Ascending aorta (tissue), 2 donors: ENCODE results near the gene CERS5. TPM values are rescaled to one million over a fixed set of nuclear protein-coding genes. Genes with fewer than 3 reads are reported as not detected.

Source experiments
- DNase-seq, 2 donors: peaks; one replicate each; pipeline ENCODE4 v3.0.0-alpha.2; 2019; ENCODE audit warnings: low spot score in 2 of 2
- H3K27ac ChIP-seq, 2 donors: fragments of 200-600 bp; sonication (generic); one replicate each; pipeline ENCODE4 v1.5.1; 2016 to 2017; ENCODE audit warnings: mild to moderate bottlenecking in 1 of 2
- H3K27me3 ChIP-seq: fragments of 200-600 bp; sonication (generic); one replicate; pipeline ENCODE4 v1.5.1; 2017
- H3K36me3 ChIP-seq, 2 donors: fragments of 200-600 bp; sonication (generic); one replicate each; pipeline ENCODE4 v1.5.1; 2016
- H3K4me1 ChIP-seq, 2 donors: fragments of 200-600 bp; sonication (generic); one replicate each; pipeline ENCODE4 v1.5.1; 2016 to 2017; ENCODE audit warnings: mild to moderate bottlenecking in 1 of 2
- H3K4me3 ChIP-seq, 2 donors: fragments of 200-600 bp; sonication (generic); one replicate each; pipeline ENCODE4 v1.5.1; 2016 to 2017; ENCODE audit warnings: mild to moderate bottlenecking in 1 of 2
- H3K9me3 ChIP-seq, 2 donors: fragments of 200-600 bp; sonication (generic); one replicate each; pipeline ENCODE4 v1.5.1; 2016
- CTCF ChIP-seq, 3 experiments: fragments of 200-600 bp in 2 of 3; fragments of 450-650 bp in 1 of 3; sonication (generic) in 2 of 3; IDR thresholded peaks; one replicate each; pipeline ENCODE4 v1.5.1; 2016 to 2019; ENCODE audit warnings: antibody characterized with exemption in 3 of 3, mild to moderate bottlenecking in 1 of 3, moderate library complexity in 1 of 3
- intact Hi-C: fragments of 100-400 bp; cut with DNase I; formaldehyde crosslinking; loops from one replicate; pipeline ENCODE4 v1.15.1; 2023
- total RNA-seq: library from RNA; depleted of rRNA; stranded (reverse); fragments of >200 nt; gene quantifications from one replicate; pipeline ENCODE4 v1.1.0, GENCODE V29; 2016

CERS5 gene
- total RNA-seq, 1 donor from 2014 or later, result 29.7 TPM

- Histone ChIP-seq H3K27me3 (no peaks in the 10 kb centered on the region), H3K4me3 (peak within 1 kb of the TSS; percentile 83 to 94), H3K27ac (peak within 1 kb of the TSS; percentile 96 to 98), H3K4me1 (peaks cover 22 to 40% of the 10 kb centered on the region in 2 donors), H3K36me3 (peaks cover 0 to 9% of the 10 kb centered on the region in 2 donors), H3K9me3 (no peaks in the 10 kb centered on the region)
- peak; percentile 98 to 100 for DNase-seq
- TF ChIP-seq CTCF (IDR thresholded peaks at IDR 0.05), result peak in 2 of 3 experiments; percentile 97 to 98
- intact Hi-C loops, result loop anchor here (1.0 to 5.0 kb wide), 3 partner anchors 27 to 290 kb away; partner anchors contain the start of genes CERS5, LARP4 and SMARCD1
Measured at GRCh38 chr12:50111693-50112455, 55.3 kb downstream of the CERS5 start, which contains the start of gene COX14. Gene COX14 (plus strand): TSS chr12:50112236. CDS start chr12:50120044, 7,808 bp downstream.

GRCh38 chr12:50111395-50111692 is 55.8 kb downstream of the CERS5 start:
- peak overlapping the region; percentile 96 to 98 for H3K27ac ChIP-seq
- H3K27me3 ChIP-seq, result no peaks in the 10 kb centered on the region
- peaks cover 0 to 9% of the 10 kb centered on the region in 2 donors for H3K36me3 ChIP-seq
- H3K4me1 ChIP-seq, result peaks cover 22 to 35% of the 10 kb centered on the region in 2 donors
- intact Hi-C loops, result loop anchor here (5.0 kb wide), 1 partner anchor 291 kb away; the partner anchor contains the start of gene LARP4
- peak overlapping the region; percentile 18 to 52 for H3K4me3 ChIP-seq
- H3K9me3 ChIP-seq, result no peaks in the 10 kb centered on the region
- no peak for DNase-seq
- peak in 1 of 3 experiments; percentile 89 for TF ChIP-seq CTCF (IDR thresholded peaks at IDR 0.05)

GRCh38 chr12:50110762-50111351 is 56.3 kb downstream of the CERS5 start:
- peaks cover 0 to 4% of the 10 kb centered on the region in 2 donors for H3K36me3 ChIP-seq
- DNase-seq, result peak; percentile 55 to 89
- intact Hi-C loops, result loop anchor here (5.0 kb wide), 1 partner anchor 291 kb away; the partner anchor contains the start of gene LARP4
- H3K4me1 ChIP-seq, result peaks cover 22 to 34% of the 10 kb centered on the region in 2 donors
- TF ChIP-seq CTCF (IDR thresholded peaks at IDR 0.05), result peak in 1 of 3 experiments; percentile 8
- H3K27me3 ChIP-seq, result no peaks in the 10 kb centered on the region
- peak overlapping the region; percentile 18 to 52 for H3K4me3 ChIP-seq
- no peaks in the 10 kb centered on the region for H3K9me3 ChIP-seq
- peak overlapping the region; percentile 96 to 98 for H3K27ac ChIP-seq

- Histone ChIP-seq H3K9me3 (no peaks in the 10 kb centered on the region), H3K27me3 (no peaks in the 10 kb centered on the region), H3K36me3 (no peaks in the 10 kb centered on the region), H3K27ac (peak overlapping the region; percentile 96 to 98), H3K4me1 (peaks cover 22 to 34% of the 10 kb centered on the region in 2 donors), H3K4me3 (peak overlapping the region in 1 of 2 donors; percentile 20)
- TF ChIP-seq CTCF (IDR thresholded peaks at IDR 0.05), result no peak
- DNase-seq, result peak in 1 of 2 donors; percentile 81
- intact Hi-C loops, result loop anchor here (5.0 kb wide), 1 partner anchor 292 kb away; the partner anchor contains the start of gene LARP4
Measured at GRCh38 chr12:50110127-50110761, 56.9 kb downstream of the CERS5 start.

GRCh38 chr12:50109319-50109718 is 57.9 kb downstream of the CERS5 start:
- no peak overlapping the region for H3K4me3 ChIP-seq
- peaks cover 22 to 33% of the 10 kb centered on the region in 2 donors for H3K4me1 ChIP-seq
- no peaks in the 10 kb centered on the region for H3K9me3 ChIP-seq
- peak overlapping the region; percentile 96 to 98 for H3K27ac ChIP-seq
- H3K36me3 ChIP-seq, result no peaks in the 10 kb centered on the region
- H3K27me3 ChIP-seq, result no peaks in the 10 kb centered on the region
- intact Hi-C loops, result no loop called here
- no peak for TF ChIP-seq CTCF (IDR thresholded peaks at IDR 0.05)
- DNase-seq, result no peak
